ENCODE data around the gene KLHL41. TPM values are rescaled to one million over a fixed set of nuclear protein-coding genes. Genes with fewer than 3 reads are reported as not detected.
A peak's percentile ranks its signal among the peaks of the same experiment; 100 is the strongest.

The KLHL41 gene
- total RNA-seq, 1 donor from 2014 or later, result not detected

GRCh38 chr2:169486487-169486886 lies 23.0 kb upstream of the KLHL41 start:
- Mint-ChIP-seq H3K9me3 (ENCODE audit: unreplicated experiment) (no peaks in the 10 kb centered on the region), H3K27ac (ENCODE audit: unreplicated experiment) (no peak overlapping the region), H3K36me3 (ENCODE audit: low read depth, unreplicated experiment) (peaks cover 7% of the 10 kb centered on the region), H3K4me3 (ENCODE audit: unreplicated experiment) (no peak overlapping the region), H3K27me3 (ENCODE audit: low read depth, unreplicated experiment) (no peaks in the 10 kb centered on the region), H3K4me1 (ENCODE audit: low read depth, unreplicated experiment) (no peaks in the 10 kb centered on the region)
- DNase-seq (ENCODE audit: low read depth) (no peak), FAIRE-seq (peak; percentile 20)
- no peaks in the 10 kb centered on the region for H4K20me1 ChIP-seq (ENCODE audit: insufficient read depth, low read length)
- H3K9ac ChIP-seq (ENCODE audit: low read length), result no peak overlapping the region
- no peaks in the 10 kb centered on the region for H3K27me3 ChIP-seq (ENCODE audit: insufficient read depth, low read length)
- no peaks in the 10 kb centered on the region for H3K79me2 ChIP-seq (ENCODE audit: insufficient read depth, low read length)
- H3K4me2 ChIP-seq (ENCODE audit: low read length), result no peak overlapping the region
- H3K9me3 ChIP-seq (ENCODE audit: insufficient read depth, low read depth, low read length), result no peaks in the 10 kb centered on the region
- no peak overlapping the region for H3K4me3 ChIP-seq (ENCODE audit: insufficient read depth, low read depth, low read length)
- no peak overlapping the region for H2AFZ ChIP-seq (ENCODE audit: low read depth, low read length)
- no peak overlapping the region for H3K27ac ChIP-seq (ENCODE audit: low read depth, low read length)
- H3K4me1 ChIP-seq (ENCODE audit: insufficient read depth, low read length), result no peaks in the 10 kb centered on the region
- no peak for TF ChIP-seq EZH2 (IDR thresholded peaks at IDR 0.05; ENCODE audit: insufficient read depth, low read length)
- no peak for TF ChIP-seq CTCF (IDR thresholded peaks at IDR 0.05; ENCODE audit: insufficient read depth, low read depth, low read length)
- no peaks in the 10 kb centered on the region for H3K36me3 ChIP-seq (ENCODE audit: insufficient read depth, low read length)

- Histone ChIP-seq H3K27me3 (ENCODE audit: insufficient read depth, low read length) (no peaks in the 10 kb centered on the region), H3K4me2 (ENCODE audit: low read length) (no peak overlapping the region), H4K20me1 (ENCODE audit: insufficient read depth, low read length) (no peaks in the 10 kb centered on the region), H3K4me1 (ENCODE audit: insufficient read depth, low read length) (no peaks in the 10 kb centered on the region), H3K79me2 (ENCODE audit: insufficient read depth, low read length) (no peaks in the 10 kb centered on the region), H3K36me3 (ENCODE audit: insufficient read depth, low read length) (peaks cover 4% of the 10 kb centered on the region), H3K4me3 (ENCODE audit: insufficient read depth, low read depth, low read length) (no peak overlapping the region), H2AFZ (ENCODE audit: low read depth, low read length) (no peak overlapping the region), H3K9me3 (ENCODE audit: insufficient read depth, low read depth, low read length) (no peaks in the 10 kb centered on the region), H3K27ac (ENCODE audit: low read depth, low read length) (no peak overlapping the region), H3K9ac (ENCODE audit: low read length) (no peak overlapping the region)
- Mint-ChIP-seq H3K4me3 (ENCODE audit: unreplicated experiment) (no peak overlapping the region), H3K27me3 (ENCODE audit: low read depth, unreplicated experiment) (no peaks in the 10 kb centered on the region), H3K27ac (ENCODE audit: unreplicated experiment) (no peak overlapping the region), H3K4me1 (ENCODE audit: low read depth, unreplicated experiment) (no peaks in the 10 kb centered on the region), H3K9me3 (ENCODE audit: unreplicated experiment) (no peaks in the 10 kb centered on the region), H3K36me3 (ENCODE audit: low read depth, unreplicated experiment) (peaks cover 4% of the 10 kb centered on the region)
- DNase-seq (ENCODE audit: low read depth) (no peak), FAIRE-seq (peak; percentile 55)
- TF ChIP-seq CTCF (IDR thresholded peaks at IDR 0.05; ENCODE audit: insufficient read depth, low read depth, low read length), result no peak
- TF ChIP-seq EZH2 (IDR thresholded peaks at IDR 0.05; ENCODE audit: insufficient read depth, low read length), result no peak
Observed at GRCh38 chr2:169490834-169491233, 18.7 kb upstream of the KLHL41 start.

GRCh38 chr2:169491378-169491777 lies 18.1 kb upstream of the KLHL41 start:
- Histone ChIP-seq H3K27ac (ENCODE audit: low read depth, low read length) (no peak overlapping the region), H3K4me2 (ENCODE audit: low read length) (no peak overlapping the region), H2AFZ (ENCODE audit: low read depth, low read length) (no peak overlapping the region), H4K20me1 (ENCODE audit: insufficient read depth, low read length) (no peaks in the 10 kb centered on the region), H3K36me3 (ENCODE audit: insufficient read depth, low read length) (peaks cover 4% of the 10 kb centered on the region), H3K9ac (ENCODE audit: low read length) (no peak overlapping the region), H3K9me3 (ENCODE audit: insufficient read depth, low read depth, low read length) (no peaks in the 10 kb centered on the region), H3K4me1 (ENCODE audit: insufficient read depth, low read length) (no peaks in the 10 kb centered on the region), H3K27me3 (ENCODE audit: insufficient read depth, low read length) (no peaks in the 10 kb centered on the region), H3K4me3 (ENCODE audit: insufficient read depth, low read depth, low read length) (no peak overlapping the region), H3K79me2 (ENCODE audit: insufficient read depth, low read length) (no peaks in the 10 kb centered on the region)
- Mint-ChIP-seq H3K4me3 (ENCODE audit: unreplicated experiment) (no peak overlapping the region), H3K4me1 (ENCODE audit: low read depth, unreplicated experiment) (no peaks in the 10 kb centered on the region), H3K9me3 (ENCODE audit: unreplicated experiment) (no peaks in the 10 kb centered on the region), H3K36me3 (ENCODE audit: low read depth, unreplicated experiment) (peaks cover 4% of the 10 kb centered on the region), H3K27ac (ENCODE audit: unreplicated experiment) (no peak overlapping the region), H3K27me3 (ENCODE audit: low read depth, unreplicated experiment) (no peaks in the 10 kb centered on the region)
- no peak for TF ChIP-seq EZH2 (IDR thresholded peaks at IDR 0.05; ENCODE audit: insufficient read depth, low read length)
- no peak for TF ChIP-seq CTCF (IDR thresholded peaks at IDR 0.05; ENCODE audit: insufficient read depth, low read depth, low read length)
- DNase-seq (ENCODE audit: low read depth), result no peak
- FAIRE-seq, result no peak

Measured in astrocyte (in vitro differentiated cells and primary cell).